ENCODE measurements around the gene TMEM74B. TPM values are rescaled to one million over a fixed set of nuclear protein-coding genes. Genes with fewer than 3 reads are reported as not detected.

The TMEM74B gene
- polyA plus RNA-seq, 3 donors, result 2.9 to 6.5 (median 5.7) TPM

DNA sequence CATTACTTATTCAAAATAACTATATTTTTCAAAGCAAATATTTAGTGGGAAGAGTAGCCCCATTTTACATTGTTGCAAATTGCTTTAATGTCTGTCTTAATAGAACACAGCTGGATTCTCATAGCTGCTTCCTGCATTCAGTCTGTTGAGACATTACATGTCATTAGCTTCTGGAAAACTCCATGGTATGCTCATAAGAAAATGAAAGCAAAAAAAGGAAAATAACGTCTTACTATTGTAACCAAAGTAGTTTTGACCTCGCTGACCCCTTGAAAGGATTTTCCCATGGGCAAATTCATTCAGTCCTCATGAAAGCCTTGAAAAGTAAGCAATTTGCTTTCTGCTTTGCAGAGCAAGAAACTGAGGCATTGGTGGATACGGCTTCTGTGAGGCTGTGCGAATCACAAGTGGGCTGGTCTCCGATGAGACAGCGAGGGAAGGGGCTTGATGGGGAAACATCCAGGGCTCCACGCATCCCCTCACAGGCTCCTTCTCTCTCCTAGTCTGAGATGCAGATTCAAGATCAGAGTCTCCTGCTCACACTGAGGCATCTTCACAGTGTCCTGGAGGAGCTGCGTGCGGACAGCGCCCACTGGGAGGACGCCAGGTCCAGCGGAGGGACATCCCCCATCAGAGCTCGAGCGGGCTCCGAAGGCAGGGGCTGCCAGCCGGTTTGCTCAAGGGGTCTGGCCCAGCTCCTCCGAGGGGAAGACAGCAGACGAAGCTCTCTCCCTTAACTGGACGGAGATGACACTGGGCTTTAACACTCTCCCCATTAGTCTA, 21.8 kb upstream of the TMEM74B start:
- no peak for DNase-seq

- DNase-seq, result no peak
These were observed 21.0 kb upstream of the TMEM74B start for GRCh38 chr20:1205802-1206201.

DNA sequence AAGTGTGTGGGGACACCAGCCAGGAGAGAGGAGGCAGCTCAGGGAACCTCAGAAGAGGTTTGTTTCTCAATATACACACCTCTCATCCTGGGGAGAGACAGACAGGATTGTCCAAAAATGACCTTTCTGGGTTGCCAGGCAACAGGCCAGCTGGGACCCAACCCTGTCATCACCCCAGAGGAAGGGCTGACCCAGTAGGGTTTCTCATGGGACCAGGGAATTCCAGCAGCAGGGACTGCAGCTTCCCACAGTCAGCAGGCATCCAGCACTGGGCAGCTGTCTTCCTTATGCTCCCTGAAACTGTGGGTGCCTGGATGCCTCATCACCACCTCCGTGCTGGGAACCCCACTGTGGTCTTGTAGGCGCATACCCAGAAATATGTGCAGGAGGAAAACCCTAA, 19.8 kb upstream of the TMEM74B start:
- DNase-seq, result no peak

DNA sequence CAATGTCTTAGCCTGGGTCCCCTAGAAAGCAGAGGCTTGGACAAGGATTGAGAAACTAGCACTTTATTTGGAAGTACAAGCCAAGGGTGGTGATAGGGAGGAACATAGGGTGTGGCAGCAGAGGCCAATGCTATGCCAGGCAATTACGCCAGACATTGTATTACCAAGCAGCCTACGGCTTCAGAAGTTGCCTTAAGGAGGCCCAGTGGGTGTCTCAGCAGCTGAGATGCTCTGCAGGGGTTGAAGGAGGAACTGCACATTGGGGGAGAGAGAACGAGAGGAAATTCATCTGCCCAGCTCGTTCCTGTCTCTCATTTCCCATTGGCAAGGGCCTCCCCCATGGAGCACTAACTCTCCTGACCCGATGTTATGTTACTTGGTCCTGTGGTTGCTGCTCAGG, 19.3 kb upstream of the TMEM74B start:
- DNase-seq, result no peak

DNA sequence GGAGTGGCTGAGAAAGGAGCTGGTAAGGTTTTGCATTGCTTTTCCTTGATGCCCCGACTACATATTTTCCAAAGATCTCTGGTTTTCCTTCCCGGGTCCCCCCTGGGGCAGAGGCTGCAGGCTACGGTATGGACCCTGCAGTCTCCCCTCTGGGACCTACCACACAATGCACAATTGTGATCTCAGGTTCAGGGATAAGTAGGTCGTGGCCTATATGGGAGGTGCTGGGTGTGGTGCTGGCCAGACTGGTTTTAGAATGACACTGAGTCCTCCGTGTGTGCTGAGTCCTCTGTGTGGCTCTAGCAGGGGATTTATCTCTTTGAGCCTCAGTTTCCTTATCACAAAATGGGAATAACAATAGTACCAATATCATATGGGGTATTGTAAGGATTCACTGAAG, 18.8 kb upstream of the TMEM74B start:
- DNase-seq, result no peak

DNA sequence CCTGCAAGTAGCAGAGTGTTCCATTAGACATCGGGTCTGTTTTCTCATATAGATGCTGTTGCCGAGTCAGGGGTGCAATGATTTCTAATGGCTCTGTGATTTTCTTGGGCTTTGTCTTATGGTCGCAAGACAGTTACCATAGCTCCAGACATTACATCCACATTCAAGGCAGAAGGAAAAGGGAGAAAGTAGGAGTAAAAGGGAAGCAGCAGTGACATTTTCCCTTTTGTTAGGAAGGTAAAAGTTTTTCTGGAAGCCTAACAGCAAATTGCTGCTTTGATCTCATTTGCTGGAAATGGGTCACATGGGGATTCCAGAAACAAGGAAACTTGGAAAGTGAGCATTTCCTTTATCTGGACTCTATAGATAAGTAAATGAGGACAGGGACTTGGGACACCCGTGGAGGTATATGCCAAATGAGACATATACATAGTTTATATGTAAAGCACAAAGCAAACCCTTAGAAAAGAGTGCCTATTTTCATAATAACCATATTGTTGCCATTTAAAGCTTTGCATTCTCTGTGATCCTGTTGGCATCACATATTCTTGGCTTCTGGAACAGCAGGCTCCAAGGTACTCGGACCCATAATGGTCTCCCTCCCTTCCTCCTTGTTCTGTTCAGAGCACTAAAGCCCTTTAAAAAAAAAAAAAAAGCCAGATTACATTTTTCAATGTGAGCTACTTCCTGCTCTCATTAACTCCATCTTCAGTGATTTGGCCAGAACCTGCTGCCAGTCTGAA, 18.2 kb upstream of the TMEM74B start, which contains the start of gene C20orf202:
C20orf202 (plus strand) TSS at position 693 of the 743 bp plus-strand sequence. CDS start 132 bp downstream, outside the sequence.
- no peak for DNase-seq

- DNase-seq, result no peak
These were observed 15.2 kb upstream of the TMEM74B start for GRCh38 chr20:1199964-1200363.

DNA sequence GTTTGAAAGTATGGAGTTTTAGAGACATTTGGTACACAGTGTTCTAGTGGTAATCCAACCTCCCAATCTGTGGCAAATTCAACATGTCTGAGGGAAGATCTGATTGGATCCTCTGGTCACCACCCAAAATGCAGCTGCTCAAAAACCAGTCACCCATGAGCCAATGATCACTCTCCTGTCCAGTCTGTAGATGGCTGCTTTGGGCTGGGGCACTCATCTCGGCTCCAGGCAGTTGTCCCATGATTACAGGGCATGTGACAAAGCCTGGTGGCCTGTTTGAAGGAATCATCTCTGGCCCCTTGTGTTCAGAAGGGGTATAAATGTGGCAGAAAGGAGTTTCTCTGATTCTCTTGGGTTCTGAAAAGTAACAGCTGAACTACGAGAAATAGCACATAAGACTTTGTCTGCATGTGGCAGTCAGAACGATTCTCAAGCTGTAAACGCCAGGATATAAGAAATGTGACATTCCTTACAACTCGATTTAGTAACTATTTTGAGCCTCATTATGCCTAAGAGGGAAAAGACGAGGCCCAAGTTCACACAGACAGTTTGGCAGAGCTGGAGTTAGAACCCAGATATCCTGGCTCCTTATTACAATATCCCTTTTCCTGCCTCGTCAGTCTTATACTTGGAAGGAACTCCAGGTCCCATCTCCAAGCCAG, 14.6 kb upstream of the TMEM74B start:
- DNase-seq, result no peak

GRCh38 chr20:1198751-1199150, 14.0 kb upstream of the TMEM74B start:
- no peak for DNase-seq

GRCh38 chr20:1197801-1198200, 13.0 kb upstream of the TMEM74B start:
- no peak for DNase-seq

DNA sequence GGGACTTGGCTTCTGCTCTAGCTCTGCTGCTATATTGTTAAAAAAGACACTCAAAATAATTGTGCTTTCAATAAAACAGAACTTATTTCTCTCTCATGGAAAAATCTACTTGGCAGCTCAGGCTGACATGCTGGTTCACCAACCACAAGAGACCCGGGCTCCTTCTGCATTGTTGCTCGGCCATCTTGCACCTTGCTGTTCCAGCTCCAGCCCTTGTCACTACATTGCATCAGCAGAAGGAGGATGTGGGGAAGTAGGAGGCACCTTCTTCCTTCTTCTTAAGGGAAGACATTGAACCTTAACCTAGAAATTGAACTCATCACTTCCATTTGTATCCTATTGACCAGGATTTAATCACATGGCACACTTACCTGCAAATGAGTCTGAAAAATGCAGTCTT, 11.9 kb upstream of the TMEM74B start:
- no peak for DNase-seq

- no peak for DNase-seq
These were observed 10.4 kb upstream of the TMEM74B start for GRCh38 chr20:1195226-1195625.

- no peak for DNase-seq
These were observed 6.5 kb upstream of the TMEM74B start for GRCh38 chr20:1191299-1191698.

DNA sequence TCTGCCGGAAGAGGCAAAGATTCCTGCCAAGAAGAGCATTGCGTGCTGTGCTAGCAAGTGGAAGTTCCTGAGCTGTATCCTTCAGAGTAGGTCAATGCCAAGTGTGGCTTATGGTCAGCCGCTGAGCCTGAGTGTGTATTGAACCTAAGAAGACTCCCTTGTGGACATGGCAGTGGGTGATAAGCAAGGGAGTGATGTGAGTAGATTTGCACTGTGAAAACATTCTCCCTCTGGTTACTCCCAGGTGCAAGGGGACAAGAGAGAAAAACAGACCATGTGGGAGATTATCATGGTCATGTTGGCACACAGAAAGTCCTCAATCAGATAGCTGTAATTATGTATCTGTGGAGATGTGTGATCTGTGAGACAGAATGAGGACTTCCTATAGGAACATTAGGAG, 6.1 kb upstream of the TMEM74B start:
- DNase-seq, result no peak

- no peak for DNase-seq
These were observed 5.0 kb upstream of the TMEM74B start for GRCh38 chr20:1189827-1190226.

DNA sequence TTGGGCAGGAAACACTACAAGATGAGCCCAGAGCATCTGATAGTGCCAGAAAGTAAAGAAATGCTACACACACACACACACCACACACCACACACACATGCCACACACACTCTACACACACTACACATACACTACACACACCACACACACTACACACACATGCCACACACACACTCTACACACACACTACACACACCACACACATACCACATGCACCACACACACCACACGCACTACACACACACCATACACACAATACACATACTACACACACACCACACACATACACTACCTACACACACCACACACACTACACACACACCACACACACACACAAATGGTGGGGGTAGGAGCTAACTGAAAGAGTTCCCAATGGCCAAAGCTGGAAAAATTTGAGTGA, 3.6 kb upstream of the TMEM74B start:
- no peak for DNase-seq

DNA sequence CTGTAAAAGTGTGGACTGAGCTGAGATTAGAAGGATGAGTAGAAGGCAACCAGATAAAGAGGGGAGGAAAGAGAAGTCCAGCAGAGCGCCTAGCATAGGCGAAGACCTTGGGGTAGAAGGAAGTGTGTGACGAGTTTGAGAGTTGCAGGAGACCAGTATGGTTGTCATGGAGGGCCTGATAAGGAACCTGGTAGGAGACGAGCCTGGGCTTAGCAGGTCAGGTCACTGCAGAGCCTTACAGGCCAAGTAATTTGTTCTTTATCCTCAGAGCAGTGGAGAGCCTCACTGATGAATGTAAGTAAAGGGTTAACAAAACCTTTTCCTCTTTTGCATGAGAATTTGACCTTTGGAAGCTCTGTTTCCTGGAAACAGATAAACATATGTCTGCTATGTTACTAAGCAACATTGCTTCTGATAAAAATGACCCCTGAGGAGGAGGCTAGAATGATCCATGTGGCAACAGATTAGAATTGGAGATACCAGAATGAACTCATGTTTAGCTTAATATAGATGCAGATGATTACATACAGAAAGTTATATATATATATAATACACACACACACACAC, 2.9 kb upstream of the TMEM74B start:
- no peak for DNase-seq

GRCh38 chr20:1186367-1186991, 1.7 kb upstream of the TMEM74B start:
- DNase-seq, result no peak

DNA sequence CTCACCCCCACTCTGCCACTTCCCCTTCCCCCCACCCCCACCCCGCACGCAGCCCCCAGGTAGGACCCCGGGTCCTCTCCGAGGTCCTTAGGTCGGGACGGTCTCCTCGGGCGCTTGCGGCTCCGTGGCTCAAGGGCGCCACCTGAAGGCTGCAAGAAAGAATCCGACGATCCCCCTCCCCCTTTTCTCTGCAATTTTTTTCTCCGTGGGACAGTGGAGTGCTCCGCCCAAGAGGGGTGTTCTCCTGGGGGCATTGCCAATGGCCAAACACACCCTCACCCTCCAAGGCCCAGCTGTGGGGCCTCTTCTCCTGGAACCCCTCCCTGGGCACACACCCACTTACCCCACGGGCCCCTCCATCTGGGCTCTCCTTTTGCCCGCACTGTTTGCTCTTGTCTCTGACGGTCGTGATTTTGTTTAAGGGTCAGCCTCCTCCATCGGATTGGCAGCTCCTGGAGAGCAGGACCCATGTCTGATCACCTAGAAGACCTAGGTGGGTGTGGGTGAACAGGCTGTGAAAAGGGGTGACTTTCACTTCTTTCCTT, 1.1 kb upstream of the TMEM74B start:
- peak; percentile 41 for DNase-seq

DNA sequence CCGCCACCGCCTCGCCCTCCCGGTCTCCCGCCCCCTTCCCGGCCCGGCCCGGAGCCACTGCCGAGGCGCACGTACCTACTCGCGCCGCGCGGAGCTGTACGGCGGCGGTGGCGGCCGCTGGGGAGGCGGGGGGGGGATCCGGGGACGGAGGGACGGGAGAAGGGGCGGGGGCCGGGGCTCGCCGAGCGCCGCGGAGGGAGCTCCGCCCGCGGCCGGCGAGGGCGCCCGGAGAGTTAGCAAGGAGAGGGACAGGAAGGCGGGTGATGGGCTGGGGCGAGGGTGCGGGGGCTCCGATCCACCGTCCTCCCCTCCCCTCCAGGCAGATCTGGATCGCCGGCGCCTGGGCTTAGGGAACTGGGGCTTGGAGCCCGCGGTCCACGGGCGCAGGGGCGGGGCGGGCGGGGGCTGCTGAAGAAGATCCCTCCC, 548 bp upstream of the TMEM74B start:
- no peak for DNase-seq

- DNase-seq, result no peak
These were observed 532 bp downstream of the TMEM74B start for GRCh38 chr20:1184260-1184637.

DNA sequence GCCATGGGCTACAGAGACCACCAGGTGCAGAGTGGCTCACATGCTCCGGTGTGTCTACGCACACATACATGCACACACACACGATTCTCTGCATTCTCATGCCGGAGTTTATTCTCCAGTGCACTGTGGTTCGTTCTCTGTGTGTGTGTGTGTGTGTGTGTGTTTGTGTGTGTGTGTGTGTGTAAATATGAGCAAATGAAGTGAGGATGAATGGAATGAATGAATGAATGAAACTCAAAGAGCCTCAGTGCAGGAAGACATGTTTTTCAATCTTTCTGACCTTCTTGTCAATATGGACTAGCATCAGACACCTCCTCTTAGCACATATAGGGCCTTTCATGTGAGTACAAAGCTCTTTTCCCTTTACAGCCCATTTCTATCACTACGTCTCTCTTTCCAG, 1.6 kb downstream of the TMEM74B start:
- DNase-seq, result no peak

All from renal pelvis (tissue), 4 donors.